Measurements from ENCODE around the gene CCT6B.

CCT6B gene

DNA sequence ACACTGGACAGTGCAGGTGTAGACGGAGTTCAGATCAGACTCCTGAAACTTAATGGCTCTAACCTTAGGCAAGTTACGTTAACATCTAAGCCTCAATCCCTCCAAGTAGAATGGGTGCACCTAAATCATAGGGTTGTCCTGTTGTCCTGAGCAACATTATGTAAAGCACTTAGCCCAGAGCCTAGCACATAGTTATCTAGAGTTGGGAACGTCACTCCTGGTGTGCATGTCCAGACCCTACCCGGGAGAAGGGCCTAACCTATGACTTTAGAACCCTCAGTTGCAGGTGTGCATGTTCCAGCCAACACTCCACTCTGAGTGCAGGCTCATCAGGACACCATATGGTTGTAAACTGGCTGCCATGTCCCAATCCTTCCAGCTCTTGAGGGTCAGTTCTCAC, 45.1 kb upstream of the CCT6B start:
- Histone ChIP-seq H3K27ac (replicated peaks) (no peak overlapping the region), H3K27me3 (ENCODE audit: insufficient read depth, poor library complexity, severe bottlenecking) (no peaks in the 10 kb centered on the region), H3K4me3 (replicated peaks; ENCODE audit: insufficient read depth, low read length) (no peak overlapping the region)
- TF ChIP-seq, protein P1, sequence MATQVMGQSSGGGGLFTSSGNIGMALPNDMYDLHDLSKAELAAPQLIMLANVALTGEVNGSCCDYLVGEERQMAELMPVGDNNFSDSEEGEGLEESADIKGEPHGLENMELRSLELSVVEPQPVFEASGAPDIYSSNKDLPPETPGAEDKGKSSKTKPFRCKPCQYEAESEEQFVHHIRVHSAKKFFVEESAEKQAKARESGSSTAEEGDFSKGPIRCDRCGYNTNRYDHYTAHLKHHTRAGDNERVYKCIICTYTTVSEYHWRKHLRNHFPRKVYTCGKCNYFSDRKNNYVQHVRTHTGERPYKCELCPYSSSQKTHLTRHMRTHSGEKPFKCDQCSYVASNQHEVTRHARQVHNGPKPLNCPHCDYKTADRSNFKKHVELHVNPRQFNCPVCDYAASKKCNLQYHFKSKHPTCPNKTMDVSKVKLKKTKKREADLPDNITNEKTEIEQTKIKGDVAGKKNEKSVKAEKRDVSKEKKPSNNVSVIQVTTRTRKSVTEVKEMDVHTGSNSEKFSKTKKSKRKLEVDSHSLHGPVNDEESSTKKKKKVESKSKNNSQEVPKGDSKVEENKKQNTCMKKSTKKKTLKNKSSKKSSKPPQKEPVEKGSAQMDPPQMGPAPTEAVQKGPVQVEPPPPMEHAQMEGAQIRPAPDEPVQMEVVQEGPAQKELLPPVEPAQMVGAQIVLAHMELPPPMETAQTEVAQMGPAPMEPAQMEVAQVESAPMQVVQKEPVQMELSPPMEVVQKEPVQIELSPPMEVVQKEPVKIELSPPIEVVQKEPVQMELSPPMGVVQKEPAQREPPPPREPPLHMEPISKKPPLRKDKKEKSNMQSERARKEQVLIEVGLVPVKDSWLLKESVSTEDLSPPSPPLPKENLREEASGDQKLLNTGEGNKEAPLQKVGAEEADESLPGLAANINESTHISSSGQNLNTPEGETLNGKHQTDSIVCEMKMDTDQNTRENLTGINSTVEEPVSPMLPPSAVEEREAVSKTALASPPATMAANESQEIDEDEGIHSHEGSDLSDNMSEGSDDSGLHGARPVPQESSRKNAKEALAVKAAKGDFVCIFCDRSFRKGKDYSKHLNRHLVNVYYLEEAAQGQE (IDR thresholded peaks at IDR 0.05; ENCODE audit: insufficient replicate concordance, low read depth), result no peak
- TF ChIP-seq GABPA (IDR thresholded peaks at IDR 0.05; ENCODE audit: low read depth), result no peak
- TF ChIP-seq, protein P2, sequence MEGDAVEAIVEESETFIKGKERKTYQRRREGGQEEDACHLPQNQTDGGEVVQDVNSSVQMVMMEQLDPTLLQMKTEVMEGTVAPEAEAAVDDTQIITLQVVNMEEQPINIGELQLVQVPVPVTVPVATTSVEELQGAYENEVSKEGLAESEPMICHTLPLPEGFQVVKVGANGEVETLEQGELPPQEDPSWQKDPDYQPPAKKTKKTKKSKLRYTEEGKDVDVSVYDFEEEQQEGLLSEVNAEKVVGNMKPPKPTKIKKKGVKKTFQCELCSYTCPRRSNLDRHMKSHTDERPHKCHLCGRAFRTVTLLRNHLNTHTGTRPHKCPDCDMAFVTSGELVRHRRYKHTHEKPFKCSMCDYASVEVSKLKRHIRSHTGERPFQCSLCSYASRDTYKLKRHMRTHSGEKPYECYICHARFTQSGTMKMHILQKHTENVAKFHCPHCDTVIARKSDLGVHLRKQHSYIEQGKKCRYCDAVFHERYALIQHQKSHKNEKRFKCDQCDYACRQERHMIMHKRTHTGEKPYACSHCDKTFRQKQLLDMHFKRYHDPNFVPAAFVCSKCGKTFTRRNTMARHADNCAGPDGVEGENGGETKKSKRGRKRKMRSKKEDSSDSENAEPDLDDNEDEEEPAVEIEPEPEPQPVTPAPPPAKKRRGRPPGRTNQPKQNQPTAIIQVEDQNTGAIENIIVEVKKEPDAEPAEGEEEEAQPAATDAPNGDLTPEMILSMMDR (IDR thresholded peaks at IDR 0.05; ENCODE audit: insufficient read depth, low read length), result no peak
- TF ChIP-seq POLR2AphosphoS5 (IDR thresholded peaks at IDR 0.05; ENCODE audit: low read depth), result 0 out of 2 replicates have a peak, but pooled peaks have one; percentile 12
- no peak for DNase-seq (ENCODE audit: low read depth in 1 of 2, low spot score in 1 of 2)

DNA sequence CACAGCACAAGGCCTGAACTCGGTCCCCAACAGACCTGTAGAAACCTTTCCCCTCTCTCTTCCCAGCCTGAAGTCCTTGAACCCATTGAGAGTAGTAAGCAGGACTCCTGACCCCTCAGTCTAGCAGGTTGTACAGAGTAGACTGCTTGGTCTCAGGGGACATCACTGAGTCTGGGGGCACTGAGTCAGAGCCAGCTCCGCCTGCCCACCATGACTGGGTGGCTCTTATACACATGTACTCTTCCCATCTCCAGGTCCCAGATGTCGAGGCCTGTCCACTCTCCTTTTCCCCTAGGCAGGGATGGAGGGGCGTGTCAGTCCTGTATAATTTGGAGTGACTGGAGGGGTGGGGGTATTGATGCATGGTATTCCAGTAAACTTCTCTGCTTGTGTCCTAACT, 42.5 kb upstream of the CCT6B start:
- TF ChIP-seq, protein P2 (IDR thresholded peaks at IDR 0.05; ENCODE audit: insufficient read depth, low read length), result no peak
- TF ChIP-seq, protein P1 (IDR thresholded peaks at IDR 0.05; ENCODE audit: insufficient replicate concordance, low read depth), result no peak
- H3K27me3 ChIP-seq (ENCODE audit: insufficient read depth, poor library complexity, severe bottlenecking), result no peaks in the 10 kb centered on the region
- no peak overlapping the region for H3K4me3 ChIP-seq (replicated peaks; ENCODE audit: insufficient read depth, low read length)
- no peak overlapping the region for H3K27ac ChIP-seq (replicated peaks)
- no peak for DNase-seq (ENCODE audit: low read depth in 1 of 2, low spot score in 1 of 2)

DNA sequence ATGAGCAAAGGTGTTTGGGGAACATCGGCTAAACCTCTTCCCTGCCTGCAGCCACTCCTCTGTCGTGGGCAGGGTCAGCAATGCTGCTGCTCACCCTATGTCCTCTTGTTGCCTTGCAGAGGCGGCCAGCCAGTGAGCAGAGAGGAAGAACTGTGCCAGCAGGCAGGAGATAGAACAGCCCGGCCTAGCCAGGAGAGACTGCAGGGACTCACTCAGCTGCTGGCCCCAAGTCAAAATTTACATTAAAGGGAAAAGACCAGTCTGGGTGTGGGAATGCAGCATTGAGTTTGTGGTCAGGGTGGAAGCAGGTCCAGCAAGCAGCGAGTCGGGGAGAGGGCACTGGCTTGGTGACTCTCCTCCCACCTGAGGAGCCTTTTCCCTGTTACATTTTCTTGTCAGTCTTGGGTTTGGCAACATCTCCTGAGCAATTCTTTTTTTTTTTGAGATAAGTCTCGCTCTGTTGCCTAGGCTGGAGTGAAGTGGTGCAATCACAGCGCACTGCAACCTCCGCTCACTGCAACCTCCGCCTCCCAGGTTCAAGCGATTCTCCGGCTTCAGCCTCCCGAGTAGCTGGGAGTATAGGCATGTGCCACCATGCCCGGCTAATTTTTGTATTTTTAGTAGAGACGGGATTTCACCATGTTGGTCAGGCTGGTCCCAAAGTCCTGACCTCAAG, 41.8 kb upstream of the CCT6B start:
- no peak for DNase-seq (ENCODE audit: low read depth in 1 of 2, low spot score in 1 of 2)
- TF ChIP-seq SPI1 (IDR thresholded peaks at IDR 0.05; ENCODE audit: borderline replicate concordance, low read depth) (no peak), POLR2AphosphoS5 (IDR thresholded peaks at IDR 0.05; ENCODE audit: low read depth) (no peak), GABPA (IDR thresholded peaks at IDR 0.05; ENCODE audit: low read depth) (no peak)
- TF ChIP-seq, protein P2 (IDR thresholded peaks at IDR 0.05; ENCODE audit: insufficient read depth, low read length), result no peak
- TF ChIP-seq, protein P1 (IDR thresholded peaks at IDR 0.05; ENCODE audit: insufficient replicate concordance, low read depth), result no peak
- Histone ChIP-seq H3K27ac (replicated peaks) (no peak overlapping the region), H3K27me3 (ENCODE audit: insufficient read depth, poor library complexity, severe bottlenecking) (no peaks in the 10 kb centered on the region), H3K4me3 (replicated peaks; ENCODE audit: insufficient read depth, low read length) (no peak overlapping the region)
